Adipocyte (in vitro differentiated cells): Measurements from ENCODE around the gene PARD3B.

Experiments
- DNase-seq: peaks from one replicate; pipeline ENCODE4 v3.0.0-alpha.2; 2015; ENCODE audit warnings: low read depth
- H3K27me3 ChIP-seq: replicated peaks from 2 replicates; pipeline ENCODE4 v1.7.0; 2013; ENCODE audit warnings: mild to moderate bottlenecking, low read length, moderate library complexity; ENCODE audit not compliant: control insufficient read depth, insufficient read depth
- H3K36me3 ChIP-seq: 2 replicates; pipeline ENCODE4 v1.7.0; 2013; ENCODE audit warnings: low read length, mild to moderate bottlenecking, moderate library complexity; ENCODE audit not compliant: control insufficient read depth, insufficient read depth, severe bottlenecking
- H3K4me1 ChIP-seq: 2 replicates; pipeline ENCODE4 v1.7.0; 2013; ENCODE audit warnings: mild to moderate bottlenecking, low read length, moderate library complexity; ENCODE audit not compliant: control insufficient read depth, insufficient read depth
- H3K4me3 ChIP-seq: 2 replicates; pipeline ENCODE4 v1.7.0; 2013; ENCODE audit warnings: mild to moderate bottlenecking, low read length, moderate library complexity
- H3K9ac ChIP-seq: 2 replicates; pipeline ENCODE4 v1.7.0; 2013; ENCODE audit warnings: mild to moderate bottlenecking, low read length, moderate library complexity
- H3K9me3 ChIP-seq: 2 replicates; pipeline ENCODE4 v1.7.0; 2013; ENCODE audit warnings: mild to moderate bottlenecking, low read length, moderate library complexity; ENCODE audit not compliant: control insufficient read depth

The PARD3B gene

DNA sequence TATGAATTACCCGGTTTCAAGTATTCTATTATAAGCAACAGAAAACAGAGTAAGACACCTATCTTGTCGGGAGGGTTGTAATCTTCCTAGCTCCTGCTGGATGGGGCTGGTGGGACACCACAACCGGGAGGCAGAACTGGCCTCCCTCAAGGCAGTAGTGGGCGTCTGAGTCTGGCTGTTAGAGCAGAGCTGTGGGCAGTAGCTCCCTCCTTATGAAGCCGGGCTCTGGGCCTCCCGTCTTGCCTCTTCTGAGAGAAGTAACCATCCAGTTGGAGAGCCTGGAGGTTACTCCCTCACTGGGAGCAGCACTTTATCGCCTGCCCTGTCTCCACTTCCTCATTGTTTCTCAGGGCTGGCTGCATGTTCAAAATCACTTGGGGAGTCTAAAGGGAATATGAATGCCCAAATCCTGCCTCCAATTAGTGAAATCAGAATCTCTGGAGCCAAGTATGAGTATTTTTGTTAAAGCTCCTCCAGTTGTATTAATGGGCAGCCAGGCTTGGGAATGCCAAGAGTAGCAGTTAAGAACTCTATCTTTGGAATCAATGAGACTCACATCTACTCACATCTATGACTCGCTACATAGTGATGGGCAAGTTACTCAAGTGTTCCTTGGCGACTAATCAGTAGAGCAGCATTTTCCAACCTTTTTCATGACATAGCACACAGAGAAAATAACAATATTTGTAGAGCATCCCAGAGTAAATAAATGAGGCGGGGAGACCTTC is 1109.8 kb downstream of the PARD3B start:
- H3K9me3 ChIP-seq: no peaks in the 10 kb centered on the region
- H3K27me3 ChIP-seq: no peaks in the 10 kb centered on the region
- peak; percentile 77 for DNase-seq
- peak overlapping the region; percentile 25 for H3K4me3 ChIP-seq
- H3K4me1 ChIP-seq: peaks cover 63% of the 10 kb centered on the region
- H3K9ac ChIP-seq: peak overlapping the region; percentile 79
- H3K36me3 ChIP-seq: no peaks in the 10 kb centered on the region

DNA sequence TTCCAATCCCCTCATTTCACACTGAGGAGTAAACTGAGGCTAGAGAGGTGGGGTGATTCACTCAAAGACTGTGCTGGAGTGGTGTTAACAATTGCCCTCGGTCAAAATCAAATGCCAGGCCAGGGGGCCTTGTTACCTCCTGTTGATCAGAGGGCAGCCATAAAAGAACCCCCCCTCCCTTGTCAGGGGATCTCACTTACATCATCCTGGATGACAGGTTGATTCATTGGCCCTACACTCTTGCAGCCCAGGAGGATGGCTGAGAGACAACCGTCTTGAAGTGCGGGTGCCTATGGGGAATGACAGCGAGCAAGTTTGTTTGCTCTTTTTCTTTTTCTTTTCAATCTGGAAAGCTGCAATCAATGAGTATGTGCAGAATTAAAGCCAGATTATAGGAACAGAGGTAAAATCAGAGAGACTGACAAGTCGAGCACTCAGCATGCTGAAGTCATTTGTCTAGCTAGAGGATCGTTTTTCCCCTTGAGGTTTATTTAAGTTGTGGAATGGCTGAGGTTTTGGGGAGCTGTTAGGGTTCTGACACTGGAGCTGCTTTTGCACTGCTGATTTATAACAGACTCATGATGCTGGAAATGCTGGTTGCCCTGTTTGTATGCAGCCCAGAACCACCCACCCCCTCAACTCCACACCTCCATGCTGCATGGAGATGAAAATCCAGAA is 1110.6 kb downstream of the PARD3B start:
- Histone ChIP-seq H3K36me3 (no peaks in the 10 kb centered on the region), H3K4me3 (no peak overlapping the region), H3K27me3 (no peaks in the 10 kb centered on the region), H3K9me3 (no peaks in the 10 kb centered on the region), H3K9ac (peak overlapping the region; percentile 79), H3K4me1 (peaks cover 63% of the 10 kb centered on the region)
- peak; percentile 25 for DNase-seq

DNA sequence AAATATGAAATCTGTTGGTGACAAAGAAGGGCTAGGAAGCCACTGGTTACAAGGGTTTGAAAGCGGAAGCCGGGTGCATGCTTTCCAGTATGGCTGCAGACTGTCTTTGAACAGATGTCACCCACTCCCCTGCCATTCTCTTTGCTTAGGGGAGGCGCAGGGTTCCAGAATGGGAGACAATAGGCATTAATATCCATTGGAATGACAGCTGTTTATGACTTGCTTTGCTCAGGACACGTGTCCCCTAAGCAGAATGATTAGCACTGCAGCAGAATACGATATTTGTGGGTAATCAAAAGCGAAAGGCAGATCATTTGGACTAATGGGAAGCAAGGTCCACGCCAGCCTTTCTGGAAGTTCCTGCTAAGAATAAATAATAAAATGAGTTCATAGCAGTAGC is 1111.2 kb downstream of the PARD3B start:
- Histone ChIP-seq H3K4me3 (no peak overlapping the region), H3K9ac (peak overlapping the region; percentile 79), H3K27me3 (no peaks in the 10 kb centered on the region), H3K9me3 (no peaks in the 10 kb centered on the region), H3K4me1 (peaks cover 60% of the 10 kb centered on the region), H3K36me3 (no peaks in the 10 kb centered on the region)
- no peak for DNase-seq

DNA sequence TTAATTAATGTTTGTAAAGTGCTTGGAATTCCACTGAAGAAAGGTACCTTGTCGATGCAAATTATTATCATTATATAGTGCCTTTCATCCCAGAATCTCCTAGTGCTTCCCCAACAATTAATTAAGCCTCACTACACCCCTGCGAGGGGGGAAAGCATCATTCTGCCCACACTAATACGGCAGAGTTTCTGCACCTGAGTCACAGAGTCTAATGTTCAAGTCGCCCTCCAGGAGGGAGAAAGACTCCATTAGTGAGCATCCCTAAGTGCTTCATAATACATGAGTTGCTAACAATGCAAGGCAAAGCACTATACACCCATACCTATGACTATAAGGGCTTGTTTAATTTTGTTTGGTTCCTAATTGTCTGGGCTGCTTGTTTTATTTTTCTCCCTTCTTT is 1111.7 kb downstream of the PARD3B start:
- peaks cover 60% of the 10 kb centered on the region for H3K4me1 ChIP-seq
- peak overlapping the region; percentile 79 for H3K9ac ChIP-seq
- no peaks in the 10 kb centered on the region for H3K36me3 ChIP-seq
- H3K27me3 ChIP-seq: no peaks in the 10 kb centered on the region
- peak overlapping the region; percentile 39 for H3K4me3 ChIP-seq
- H3K9me3 ChIP-seq: no peaks in the 10 kb centered on the region
- no peak for DNase-seq

DNA sequence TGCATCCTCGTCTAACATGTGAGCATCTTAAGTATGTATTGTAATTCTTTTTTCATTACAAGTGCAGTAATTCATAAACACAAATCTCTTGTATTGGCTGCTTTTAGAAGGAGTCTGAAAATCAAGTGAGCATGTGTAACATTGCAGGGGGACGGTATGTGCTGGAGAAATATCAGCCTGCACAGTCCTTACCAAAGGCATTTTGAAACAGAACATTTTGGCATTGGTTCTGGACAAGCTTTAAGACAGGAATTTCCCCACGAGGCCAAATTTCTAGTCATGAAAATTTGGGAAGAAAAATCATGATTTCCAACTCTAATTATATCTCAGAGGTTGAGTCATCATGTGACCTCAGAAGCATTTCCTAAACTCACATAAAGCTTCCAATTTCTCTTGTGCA is 1112.3 kb downstream of the PARD3B start:
- H3K9me3 ChIP-seq: no peaks in the 10 kb centered on the region
- H3K36me3 ChIP-seq: no peaks in the 10 kb centered on the region
- H3K9ac ChIP-seq: peak overlapping the region; percentile 79
- DNase-seq: peak; percentile 94
- no peaks in the 10 kb centered on the region for H3K27me3 ChIP-seq
- peaks cover 60% of the 10 kb centered on the region for H3K4me1 ChIP-seq
- peak overlapping the region; percentile 39 for H3K4me3 ChIP-seq

DNA sequence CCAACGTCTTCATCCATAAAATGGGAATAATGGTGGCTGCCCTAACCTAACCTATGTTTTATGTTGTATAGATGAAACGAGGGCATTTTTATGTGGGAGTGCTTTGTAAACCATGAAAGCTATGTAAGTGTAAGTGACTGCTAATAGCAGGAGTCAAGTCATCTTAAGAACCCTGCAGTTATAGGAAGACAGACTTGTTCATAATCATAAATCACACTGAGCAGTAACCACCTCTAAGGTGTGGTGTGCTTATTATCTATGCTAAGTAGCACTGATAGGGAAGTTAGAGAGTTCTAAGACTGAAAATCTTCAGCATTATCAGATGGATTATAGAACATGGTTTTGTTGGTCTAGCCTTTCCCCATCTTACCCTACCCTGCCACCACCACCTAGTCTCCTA is 1112.8 kb downstream of the PARD3B start:
- peak overlapping the region; percentile 7 for H3K9ac ChIP-seq
- H3K4me3 ChIP-seq: peak overlapping the region; percentile 5
- DNase-seq: no peak
- no peaks in the 10 kb centered on the region for H3K36me3 ChIP-seq
- H3K4me1 ChIP-seq: peaks cover 60% of the 10 kb centered on the region
- no peaks in the 10 kb centered on the region for H3K9me3 ChIP-seq
- no peaks in the 10 kb centered on the region for H3K27me3 ChIP-seq

DNA sequence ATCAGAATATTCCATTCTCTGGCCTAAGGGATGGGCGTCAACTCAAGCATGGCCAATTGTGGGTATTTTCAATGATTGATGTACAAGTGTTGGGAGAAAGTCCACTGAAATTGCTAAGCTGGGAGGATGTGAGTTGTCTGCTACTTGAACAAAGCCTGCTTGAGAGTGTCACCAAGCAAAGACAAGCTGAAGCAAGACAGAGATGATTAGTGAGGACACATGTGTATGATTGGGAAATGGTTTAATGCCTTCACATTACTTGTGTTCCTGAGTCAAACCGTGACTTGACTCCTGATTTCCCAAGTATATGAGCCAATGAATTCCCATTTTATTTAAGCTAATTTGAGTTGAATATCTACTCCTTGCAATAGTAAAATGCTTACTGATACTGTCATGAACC is 1113.3 kb downstream of the PARD3B start:
- peaks cover 60% of the 10 kb centered on the region for H3K4me1 ChIP-seq
- no peak overlapping the region for H3K4me3 ChIP-seq
- no peak for DNase-seq
- no peaks in the 10 kb centered on the region for H3K27me3 ChIP-seq
- H3K36me3 ChIP-seq: no peaks in the 10 kb centered on the region
- H3K9me3 ChIP-seq: no peaks in the 10 kb centered on the region
- H3K9ac ChIP-seq: peak overlapping the region; percentile 7

DNA sequence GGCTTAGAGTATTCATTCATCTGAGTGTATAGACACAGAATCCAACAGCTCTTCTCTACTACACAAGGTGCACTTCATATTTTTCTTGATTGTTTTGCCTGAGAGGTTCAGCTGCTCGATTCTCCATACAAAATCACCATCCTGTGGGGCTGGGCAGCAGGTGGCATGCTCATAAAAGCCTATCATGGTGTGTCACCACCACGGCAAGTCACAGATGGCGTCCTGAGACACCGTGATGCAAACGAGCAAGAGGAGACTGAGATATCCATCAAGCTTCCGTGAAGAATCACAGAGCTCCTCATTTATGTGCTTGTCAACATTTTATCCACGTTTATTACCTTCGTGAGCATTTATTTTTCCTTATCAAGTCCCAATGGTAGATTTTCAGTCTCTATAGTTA is 1114.6 kb downstream of the PARD3B start:
- Histone ChIP-seq H3K4me1 (peaks cover 56% of the 10 kb centered on the region), H3K36me3 (no peaks in the 10 kb centered on the region), H3K27me3 (no peaks in the 10 kb centered on the region), H3K9ac (peak overlapping the region; percentile 27), H3K9me3 (no peaks in the 10 kb centered on the region), H3K4me3 (peak overlapping the region; percentile 41)
- DNase-seq: no peak

DNA sequence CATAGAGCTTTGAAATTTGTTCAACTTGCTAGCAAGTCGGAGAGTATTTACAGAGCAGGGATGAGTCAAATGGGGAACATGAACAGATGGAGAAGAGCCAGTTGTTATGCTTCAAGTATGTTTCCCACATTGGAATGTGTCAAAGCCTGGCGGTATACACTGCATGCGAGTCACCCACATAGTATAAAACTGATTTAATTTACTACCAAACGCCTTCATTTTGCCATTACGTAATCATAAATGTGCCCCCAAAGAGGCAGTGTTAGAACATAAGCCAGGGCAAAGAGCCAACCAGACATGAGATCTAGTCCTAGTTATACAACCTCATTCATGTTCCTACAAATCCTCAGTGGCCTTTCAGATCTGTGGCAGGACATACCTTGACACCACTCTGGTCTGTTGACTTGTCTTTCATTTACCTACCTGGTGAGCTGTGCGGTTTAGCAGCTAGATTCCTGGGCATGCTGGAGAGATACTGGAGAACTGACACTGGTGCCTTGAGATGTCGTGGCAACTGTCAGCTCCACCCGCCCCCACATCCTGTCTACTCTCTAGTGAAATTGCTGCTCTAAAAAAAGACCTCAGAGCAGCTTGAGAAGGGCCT is 1115.3 kb downstream of the PARD3B start:
- no peaks in the 10 kb centered on the region for H3K27me3 ChIP-seq
- H3K9ac ChIP-seq: peak overlapping the region; percentile 28
- H3K36me3 ChIP-seq: no peaks in the 10 kb centered on the region
- H3K9me3 ChIP-seq: no peaks in the 10 kb centered on the region
- DNase-seq: peak; percentile 88
- H3K4me3 ChIP-seq: peak overlapping the region; percentile 41
- peaks cover 49% of the 10 kb centered on the region for H3K4me1 ChIP-seq

DNA sequence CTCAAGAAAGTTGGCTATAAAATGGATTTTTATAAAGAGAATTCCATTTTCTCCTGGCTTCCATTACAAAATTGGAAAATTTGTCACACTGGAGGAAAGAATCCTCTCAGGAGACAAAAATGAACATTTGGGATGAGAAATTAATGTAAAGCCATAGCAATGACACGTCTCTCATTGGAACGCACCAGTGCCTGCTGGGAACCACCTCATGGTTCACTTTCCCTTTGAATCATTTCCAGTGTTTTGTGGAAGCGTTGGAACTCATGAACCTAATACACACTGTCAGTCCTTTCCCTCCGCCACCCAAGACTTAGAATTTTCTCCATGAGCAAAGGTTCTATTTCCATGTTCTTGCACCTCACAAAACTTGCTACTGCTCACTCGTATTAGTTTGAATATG is 1116.0 kb downstream of the PARD3B start:
- Histone ChIP-seq H3K4me3 (peak overlapping the region; percentile 41), H3K36me3 (no peaks in the 10 kb centered on the region), H3K9ac (peak overlapping the region; percentile 28), H3K27me3 (no peaks in the 10 kb centered on the region), H3K4me1 (peaks cover 43% of the 10 kb centered on the region), H3K9me3 (no peaks in the 10 kb centered on the region)
- DNase-seq: no peak

DNA sequence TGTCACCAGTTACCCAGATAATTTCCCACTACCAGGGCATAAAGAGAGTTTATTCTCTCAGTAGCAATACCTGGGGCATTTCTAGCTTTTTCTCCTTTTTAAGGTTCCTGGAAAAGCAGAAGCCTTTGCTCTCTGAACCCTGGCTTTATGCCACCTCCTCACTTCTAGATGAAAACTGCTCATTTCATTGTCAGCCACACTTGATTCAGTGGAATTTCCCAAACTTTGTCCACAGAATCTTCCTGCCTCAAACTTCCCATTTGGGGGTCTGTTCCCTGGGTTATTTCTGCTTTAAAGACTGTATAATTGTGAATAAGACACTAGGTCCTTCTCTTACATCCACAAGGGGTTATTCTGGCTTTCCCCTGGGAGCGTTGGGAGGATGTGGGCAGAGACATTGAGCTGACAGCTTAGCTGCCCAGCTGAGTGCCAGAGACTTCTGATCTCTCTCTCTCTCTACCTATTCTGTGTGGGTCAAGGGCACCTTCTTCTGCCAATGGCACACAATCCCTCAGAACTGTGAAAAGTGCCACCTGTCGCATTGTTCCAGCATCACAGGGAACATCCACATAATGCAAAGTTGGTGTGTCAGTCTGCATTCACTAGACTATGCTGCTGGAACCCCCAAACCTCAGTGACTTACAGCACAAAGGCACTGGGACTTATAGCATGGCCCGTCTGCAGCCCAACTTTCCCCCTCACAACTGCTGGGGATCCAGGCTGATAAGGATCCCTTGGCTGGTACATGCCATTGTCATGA is 1117.1 kb downstream of the PARD3B start:
- H3K4me3 ChIP-seq: no peak overlapping the region
- H3K4me1 ChIP-seq: peaks cover 32% of the 10 kb centered on the region
- H3K9ac ChIP-seq: no peak overlapping the region
- no peaks in the 10 kb centered on the region for H3K36me3 ChIP-seq
- H3K27me3 ChIP-seq: no peaks in the 10 kb centered on the region
- no peaks in the 10 kb centered on the region for H3K9me3 ChIP-seq
- no peak for DNase-seq
